GM12865 (cell line): ENCODE data around the gene MRPS27.
"Not testable (repeated sequence)": the region's sequence is repeated elsewhere in the genome, so short reads cannot be mapped to it uniquely, and the experiment has no call there.

ENCODE experiments used
- DNase-seq: peaks from one replicate; pipeline ENCODE4 v3.0.0; 2010; ENCODE audit warnings: low read depth
- H3K4me3 ChIP-seq: 2 replicates; pipeline ENCODE4 v1.5.1; 2011; ENCODE audit warnings: mild to moderate bottlenecking, low read depth, low read length, control low read depth
- CTCF ChIP-seq: IDR thresholded peaks from 2 replicates; pipeline ENCODE4 v1.5.1; 2011; ENCODE audit warnings: low read length, control low read depth, low read depth, inconsistent platforms; ENCODE audit not compliant: insufficient read depth; ENCODE audit errors: missing control alignments

MRPS27 gene

GRCh38 chr5:72328172-72328571, 8.1 kb upstream of the MRPS27 start:
- no peak overlapping the region for H3K4me3 ChIP-seq
- DNase-seq, result no peak
- no peak for TF ChIP-seq CTCF

GRCh38 chr5:72326306-72326649, 6.2 kb upstream of the MRPS27 start:
- TF ChIP-seq CTCF, result no peak
- no peak for DNase-seq
- no peak overlapping the region for H3K4me3 ChIP-seq

- DNase-seq, result no peak
- no peak for TF ChIP-seq CTCF
- H3K4me3 ChIP-seq, result no peak overlapping the region
Observed at GRCh38 chr5:72325566-72326305, 5.7 kb upstream of the MRPS27 start.

- no peak for TF ChIP-seq CTCF
- DNase-seq, result no peak
- no peak overlapping the region for H3K4me3 ChIP-seq
Observed at GRCh38 chr5:72324189-72324825, 4.3 kb upstream of the MRPS27 start.

- peak overlapping the region; percentile 100 for H3K4me3 ChIP-seq
- DNase-seq, result not testable (repeated sequence)
Observed at GRCh38 chr5:72319435-72319975, 535 bp downstream of the MRPS27 start.

- DNase-seq, result no peak
- no peak for TF ChIP-seq CTCF
- no peak overlapping the region for H3K4me3 ChIP-seq
Observed at GRCh38 chr5:72314571-72315172, 5.4 kb downstream of the MRPS27 start.

- TF ChIP-seq CTCF, result no peak
- H3K4me3 ChIP-seq, result no peak overlapping the region
- no peak for DNase-seq
Observed at GRCh38 chr5:72313141-72313540, 6.9 kb downstream of the MRPS27 start.
